Measurements from ENCODE around the gene RPL36. TPM values are rescaled to one million over a fixed set of nuclear protein-coding genes. Genes with fewer than 3 reads are reported as not detected.

Gene RPL36
- total and polyA plus RNA-seq, 9 of the 15 experiments (the other 6 are each of a cell fraction or from before 2014, with no cell fraction given) = 350 to 3,412 (median 1,507) TPM

DNA sequence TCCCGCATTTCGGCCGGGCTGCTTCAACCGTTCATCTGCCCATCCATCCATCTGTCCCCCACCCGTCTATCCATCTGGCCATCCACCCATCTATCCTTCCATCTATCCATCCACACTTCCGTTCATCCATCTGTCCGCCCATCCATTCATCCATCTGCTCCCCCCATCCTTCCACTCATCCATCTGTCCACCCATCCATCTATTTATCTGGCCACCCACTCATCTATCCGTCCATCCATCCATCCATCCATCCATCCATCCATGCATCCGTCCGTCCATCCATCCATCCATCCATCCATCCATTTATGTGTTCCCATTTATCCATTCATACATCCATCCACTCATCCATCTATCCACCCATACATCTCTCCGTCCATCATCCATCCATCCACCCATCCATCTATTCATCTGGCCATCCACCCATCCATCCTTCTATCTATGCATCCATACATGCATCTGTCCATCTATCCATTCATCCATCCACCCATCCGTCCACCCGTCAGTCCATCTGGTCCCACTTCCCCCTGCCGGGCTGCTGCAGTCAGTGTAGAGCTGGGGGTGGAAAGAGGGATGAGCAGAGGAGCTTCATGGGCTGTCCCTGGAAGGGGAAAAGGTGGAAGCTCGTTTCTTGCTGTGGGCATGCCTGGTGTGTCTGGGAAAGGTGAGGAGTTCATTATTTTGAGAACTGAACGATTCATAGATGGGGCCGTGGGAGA, 8.5 kb upstream of the RPL36 start (continued):
- TF ChIP-seq, protein P1, sequence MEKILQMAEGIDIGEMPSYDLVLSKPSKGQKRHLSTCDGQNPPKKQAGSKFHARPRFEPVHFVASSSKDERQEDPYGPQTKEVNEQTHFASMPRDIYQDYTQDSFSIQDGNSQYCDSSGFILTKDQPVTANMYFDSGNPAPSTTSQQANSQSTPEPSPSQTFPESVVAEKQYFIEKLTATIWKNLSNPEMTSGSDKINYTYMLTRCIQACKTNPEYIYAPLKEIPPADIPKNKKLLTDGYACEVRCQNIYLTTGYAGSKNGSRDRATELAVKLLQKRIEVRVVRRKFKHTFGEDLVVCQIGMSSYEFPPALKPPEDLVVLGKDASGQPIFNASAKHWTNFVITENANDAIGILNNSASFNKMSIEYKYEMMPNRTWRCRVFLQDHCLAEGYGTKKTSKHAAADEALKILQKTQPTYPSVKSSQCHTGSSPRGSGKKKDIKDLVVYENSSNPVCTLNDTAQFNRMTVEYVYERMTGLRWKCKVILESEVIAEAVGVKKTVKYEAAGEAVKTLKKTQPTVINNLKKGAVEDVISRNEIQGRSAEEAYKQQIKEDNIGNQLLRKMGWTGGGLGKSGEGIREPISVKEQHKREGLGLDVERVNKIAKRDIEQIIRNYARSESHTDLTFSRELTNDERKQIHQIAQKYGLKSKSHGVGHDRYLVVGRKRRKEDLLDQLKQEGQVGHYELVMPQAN (IDR thresholded peaks at IDR 0.05; ENCODE audit: borderline replicate concordance) = peak; percentile 38; the same call in 1 of the 2 replicates
- TF ChIP-seq, protein P2, sequence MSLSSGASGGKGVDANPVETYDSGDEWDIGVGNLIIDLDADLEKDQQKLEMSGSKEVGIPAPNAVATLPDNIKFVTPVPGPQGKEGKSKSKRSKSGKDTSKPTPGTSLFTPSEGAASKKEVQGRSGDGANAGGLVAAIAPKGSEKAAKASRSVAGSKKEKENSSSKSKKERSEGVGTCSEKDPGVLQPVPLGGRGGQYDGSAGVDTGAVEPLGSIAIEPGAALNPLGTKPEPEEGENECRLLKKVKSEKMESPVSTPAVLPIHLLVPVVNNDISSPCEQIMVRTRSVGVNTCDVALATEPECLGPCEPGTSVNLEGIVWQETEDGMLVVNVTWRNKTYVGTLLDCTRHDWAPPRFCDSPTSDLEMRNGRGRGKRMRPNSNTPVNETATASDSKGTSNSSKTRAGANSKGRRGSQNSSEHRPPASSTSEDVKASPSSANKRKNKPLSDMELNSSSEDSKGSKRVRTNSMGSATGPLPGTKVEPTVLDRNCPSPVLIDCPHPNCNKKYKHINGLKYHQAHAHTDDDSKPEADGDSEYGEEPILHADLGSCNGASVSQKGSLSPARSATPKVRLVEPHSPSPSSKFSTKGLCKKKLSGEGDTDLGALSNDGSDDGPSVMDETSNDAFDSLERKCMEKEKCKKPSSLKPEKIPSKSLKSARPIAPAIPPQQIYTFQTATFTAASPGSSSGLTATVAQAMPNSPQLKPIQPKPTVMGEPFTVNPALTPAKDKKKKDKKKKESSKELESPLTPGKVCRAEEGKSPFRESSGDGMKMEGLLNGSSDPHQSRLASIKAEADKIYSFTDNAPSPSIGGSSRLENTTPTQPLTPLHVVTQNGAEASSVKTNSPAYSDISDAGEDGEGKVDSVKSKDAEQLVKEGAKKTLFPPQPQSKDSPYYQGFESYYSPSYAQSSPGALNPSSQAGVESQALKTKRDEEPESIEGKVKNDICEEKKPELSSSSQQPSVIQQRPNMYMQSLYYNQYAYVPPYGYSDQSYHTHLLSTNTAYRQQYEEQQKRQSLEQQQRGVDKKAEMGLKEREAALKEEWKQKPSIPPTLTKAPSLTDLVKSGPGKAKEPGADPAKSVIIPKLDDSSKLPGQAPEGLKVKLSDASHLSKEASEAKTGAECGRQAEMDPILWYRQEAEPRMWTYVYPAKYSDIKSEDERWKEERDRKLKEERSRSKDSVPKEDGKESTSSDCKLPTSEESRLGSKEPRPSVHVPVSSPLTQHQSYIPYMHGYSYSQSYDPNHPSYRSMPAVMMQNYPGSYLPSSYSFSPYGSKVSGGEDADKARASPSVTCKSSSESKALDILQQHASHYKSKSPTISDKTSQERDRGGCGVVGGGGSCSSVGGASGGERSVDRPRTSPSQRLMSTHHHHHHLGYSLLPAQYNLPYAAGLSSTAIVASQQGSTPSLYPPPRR (CRISPR knock-in tag; IDR thresholded peaks at IDR 0.05; ENCODE audit: borderline replicate concordance) = 0 out of 2 replicates have a peak, but pooled peaks have one; percentile 16
- TF ChIP-seq HDAC1 (IDR thresholded peaks at IDR 0.05) = peak in 1 of 2 experiments; percentile 64; a peak in 2 of 4 replicates
- no peak for TF ChIP-seq ZNF280B (CRISPR knock-in tag; IDR thresholded peaks at IDR 0.05)
- TF ChIP-seq OTX1 (CRISPR knock-in tag; IDR thresholded peaks at IDR 0.05) = 0 out of 2 replicates have a peak, but pooled peaks have one; percentile 83
- TF ChIP-seq LARP7 (IDR thresholded peaks at IDR 0.05) = peak; percentile 95
- no peak for TF ChIP-seq CCAR2 (IDR thresholded peaks at IDR 0.05; ENCODE audit: low read depth, low read length)
- TF ChIP-seq MCM7 (IDR thresholded peaks at IDR 0.05) = 0 out of 4 replicates have a peak, but pooled peaks have one; percentile 14 to 49
- TF ChIP-seq MCM3 (IDR thresholded peaks at IDR 0.05) = peak; percentile 12; the same call in 1 of the 2 replicates
- no peak for TF ChIP-seq PTRF (tag; IDR thresholded peaks at IDR 0.05)
- TF ChIP-seq TSC22D4 (tag; IDR thresholded peaks at IDR 0.05) = 0 out of 2 replicates have a peak, but pooled peaks have one; percentile 74
- peak; percentile 19; the same call in 1 of the 2 replicates for TF ChIP-seq ARID2 (IDR thresholded peaks at IDR 0.05)
- TF ChIP-seq HDGF (IDR thresholded peaks at IDR 0.05) = 0 out of 2 replicates have a peak, but pooled peaks have one; percentile 67
- TF ChIP-seq KDM1A (IDR thresholded peaks at IDR 0.05) = peak; percentile 84; a peak in 3 of 4 replicates
- peak; percentile 59; the same call in 1 of the 2 replicates for TF ChIP-seq CTBP1 (IDR thresholded peaks at IDR 0.05; ENCODE audit: borderline replicate concordance)
- TF ChIP-seq THRB (CRISPR knock-in tag; conservative IDR thresholded peaks at IDR 0.05) = peak; percentile 75; the same call in 1 of the 2 replicates
- TF ChIP-seq ZNF282 (CRISPR knock-in tag; IDR thresholded peaks at IDR 0.05) = no peak
- TF ChIP-seq HLTF (IDR thresholded peaks at IDR 0.05) = peak; percentile 71

Data from K562 (cell line).